ENCODE results near the gene MIF4GD. TPM values are rescaled to one million over a fixed set of nuclear protein-coding genes. Genes with fewer than 3 reads are reported as not detected.
A peak's percentile ranks its signal among the peaks of the same experiment; 100 is the strongest.
"Not testable (repeated sequence)": the region's sequence is repeated elsewhere in the genome, so short reads cannot be mapped to it uniquely, and the experiment has no call there.

Gene MIF4GD
- total RNA-seq, 2 experiments from 2014 or later, result 50.2 to 57.2 TPM

- intact Hi-C loops (cut with micrococcal nuclease), result no loop called here
- Mint-ChIP-seq H3K27me3 (no peaks in the 10 kb centered on the region), H3K27ac (no peak overlapping the region), H3K4me3 (no peak overlapping the region), H3K9me3 (no peaks in the 10 kb centered on the region), H3K4me1 (ENCODE audit: low read depth) (peaks cover 6% of the 10 kb centered on the region), H3K36me3 (no peaks in the 10 kb centered on the region)
- CTCF ChIA-PET, result interaction anchor here (1.7 kb wide), 1 partner anchor 14 kb away, joined by 5 read pairs; no protein-coding TSS in a partner anchor
- DNase-seq, result no peak
- POLR2A ChIA-PET, result no interaction called here
Observed at GRCh38 chr17:75307957-75308731, 37.1 kb upstream of the MIF4GD start.

- Mint-ChIP-seq H3K36me3 (no peaks in the 10 kb centered on the region), H3K27me3 (no peaks in the 10 kb centered on the region), H3K4me1 (ENCODE audit: low read depth) (peaks cover 12% of the 10 kb centered on the region), H3K27ac (no peak overlapping the region), H3K4me3 (no peak overlapping the region), H3K9me3 (no peaks in the 10 kb centered on the region)
- POLR2A ChIA-PET, result no interaction called here
- no peak for DNase-seq
- intact Hi-C loops (cut with micrococcal nuclease), result no loop called here
- CTCF ChIA-PET, result no interaction called here
Observed at GRCh38 chr17:75301502-75302206, 30.6 kb upstream of the MIF4GD start.

GRCh38 chr17:75301049-75301448, 30.0 kb upstream of the MIF4GD start:
- no peaks in the 10 kb centered on the region for H3K27me3 Mint-ChIP-seq
- no peak for DNase-seq
- POLR2A ChIA-PET, result no interaction called here
- H3K4me3 Mint-ChIP-seq, result no peak overlapping the region
- H3K4me1 Mint-ChIP-seq (ENCODE audit: low read depth), result peaks cover 15% of the 10 kb centered on the region
- intact Hi-C loops (cut with micrococcal nuclease), result no loop called here
- H3K36me3 Mint-ChIP-seq, result no peaks in the 10 kb centered on the region
- no peak overlapping the region for H3K27ac Mint-ChIP-seq
- CTCF ChIA-PET, result no interaction called here
- no peaks in the 10 kb centered on the region for H3K9me3 Mint-ChIP-seq

- ChIA-PET POLR2A (interaction anchor here (0.6 kb wide), 1 partner anchor 166 kb away, joined by 3 read pairs; no protein-coding TSS in a partner anchor), CTCF (no interaction called here)
Observed at GRCh38 chr17:75300280-75300679, 29.2 kb upstream of the MIF4GD start.

GRCh38 chr17:75295201-75296158, 24.4 kb upstream of the MIF4GD start:
- ChIA-PET CTCF (interaction anchor here (0.9 to 4.7 kb wide), 5 partner anchors 20 to 117 kb away, joined by 3 to 24 read pairs (median 4); partner anchors contain the start of gene MIF4GD), POLR2A (interaction anchor here (0.7 to 2.9 kb wide), 6 partner anchors 20 to 110 kb away, joined by 3 to 16 read pairs (median 6); partner anchors contain the start of genes GGA3, GRB2, MIF4GD and MRPS7)
- intact Hi-C loops (cut with micrococcal nuclease), result loop anchor here (2.0 to 10.0 kb wide), 2 partner anchors 43 to 489 kb away; partner anchors contain the start of gene UNK
- Mint-ChIP-seq H3K27ac (peak overlapping the region; percentile 99), H3K4me1 (ENCODE audit: low read depth) (peaks cover 35% of the 10 kb centered on the region), H3K4me3 (peak overlapping the region; percentile 37), H3K36me3 (no peaks in the 10 kb centered on the region), H3K27me3 (no peaks in the 10 kb centered on the region), H3K9me3 (no peaks in the 10 kb centered on the region)
- peak; percentile 58 for DNase-seq

More at GRCh38 chr17:75300280-75300679, 29.2 kb upstream of the MIF4GD start:
- H3K4me1 Mint-ChIP-seq (ENCODE audit: low read depth), result peaks cover 23% of the 10 kb centered on the region
- no peak overlapping the region for H3K4me3 Mint-ChIP-seq
- intact Hi-C loops (cut with micrococcal nuclease), result no loop called here
- H3K9me3 Mint-ChIP-seq, result no peaks in the 10 kb centered on the region
- DNase-seq, result no peak
- H3K27ac Mint-ChIP-seq, result no peak overlapping the region
- H3K27me3 Mint-ChIP-seq, result no peaks in the 10 kb centered on the region
- no peaks in the 10 kb centered on the region for H3K36me3 Mint-ChIP-seq

GRCh38 chr17:75292810-75293448, 21.9 kb upstream of the MIF4GD start:
- POLR2A ChIA-PET, H3K9me3 Mint-ChIP-seq, H3K36me3 Mint-ChIP-seq, H3K4me3 Mint-ChIP-seq, H3K27me3 Mint-ChIP-seq, H3K27ac Mint-ChIP-seq, DNase-seq: not testable (repeated sequence)
- CTCF ChIA-PET, result interaction anchor here (0.9 to 1.1 kb wide), 3 partner anchors 22 to 30 kb away, joined by 3 to 4 read pairs (median 3); partner anchors contain the start of gene MIF4GD
- H3K4me1 Mint-ChIP-seq (ENCODE audit: low read depth), result peaks cover 40% of the 10 kb centered on the region
- intact Hi-C loops (cut with micrococcal nuclease), result loop anchor here (10.0 kb wide), 1 partner anchor 492 kb away; the partner anchor contains the start of gene UNK

GRCh38 chr17:75289832-75290337, 18.9 kb upstream of the MIF4GD start:
- H3K4me1 Mint-ChIP-seq (ENCODE audit: low read depth), result peaks cover 27% of the 10 kb centered on the region
- H3K27me3 Mint-ChIP-seq, result no peaks in the 10 kb centered on the region
- CTCF ChIA-PET, result interaction anchor here (0.8 to 2.9 kb wide), 21 partner anchors 8 to 329 kb away, joined by 3 to 56 read pairs (median 7); partner anchors contain the start of genes GGA3, GRB2, MIF4GD and MRPS7
- POLR2A ChIA-PET, result interaction anchor here (0.8 to 2.8 kb wide), 15 partner anchors 8 to 417 kb away, joined by 3 to 40 read pairs (median 4); partner anchors contain the start of genes FDXR, GGA3, GRB2 and MIF4GD
- intact Hi-C loops (cut with micrococcal nuclease), result loop anchor here (1.0 to 10.0 kb wide), 12 partner anchors 7 to 495 kb away; partner anchors contain the start of genes CASKIN2, GGA3, GRB2 and MIF4GD
- no peaks in the 10 kb centered on the region for H3K9me3 Mint-ChIP-seq
- peak; percentile 85 for DNase-seq
- H3K36me3 Mint-ChIP-seq, result peaks cover 20% of the 10 kb centered on the region
- H3K4me3 Mint-ChIP-seq, result peak overlapping the region; percentile 96
- peak overlapping the region; percentile 100 for H3K27ac Mint-ChIP-seq

- peak; percentile 99 for DNase-seq
- intact Hi-C loops (cut with micrococcal nuclease), result loop anchor here (1.0 to 5.0 kb wide), 10 partner anchors 8 to 255 kb away; partner anchors contain the start of genes CASKIN2, GGA3, GRB2 and MIF4GD
- Mint-ChIP-seq H3K36me3 (peaks cover 21% of the 10 kb centered on the region), H3K4me3 (peak within 1 kb of the TSS; percentile 96), H3K4me1 (ENCODE audit: low read depth) (peaks cover 21% of the 10 kb centered on the region), H3K27me3 (no peaks in the 10 kb centered on the region), H3K27ac (peak within 1 kb of the TSS; percentile 100), H3K9me3 (no peaks in the 10 kb centered on the region)
- CTCF ChIA-PET, result interaction anchor here (0.8 to 2.9 kb wide), 23 partner anchors 8 to 328 kb away, joined by 3 to 56 read pairs (median 6); partner anchors contain the start of genes GGA3, GRB2, LLGL2 and MIF4GD
- POLR2A ChIA-PET, result interaction anchor here (0.8 to 2.8 kb wide), 18 partner anchors 8 to 416 kb away, joined by 3 to 40 read pairs (median 4); partner anchors contain the start of genes FDXR, GGA3, GRB2 and MIF4GD
Observed at GRCh38 chr17:75289115-75289831, 18.2 kb upstream of the MIF4GD start, which contains the start of gene SLC25A19. Gene SLC25A19 (minus strand): TSS chr17:75289433. CDS start chr17:75286764, 2,669 bp downstream.

- Mint-ChIP-seq H3K27ac (peak overlapping the region; percentile 100), H3K36me3 (peaks cover 25% of the 10 kb centered on the region), H3K9me3 (no peaks in the 10 kb centered on the region), H3K4me1 (ENCODE audit: low read depth) (peaks cover 20% of the 10 kb centered on the region), H3K4me3 (peak overlapping the region; percentile 96), H3K27me3 (no peaks in the 10 kb centered on the region)
- DNase-seq, result peak; percentile 66
- ChIA-PET POLR2A (interaction anchor here (0.8 to 2.8 kb wide), 18 partner anchors 9 to 416 kb away, joined by 3 to 40 read pairs (median 4); partner anchors contain the start of genes FDXR, GGA3, GRB2 and MIF4GD), CTCF (interaction anchor here (0.8 to 2.9 kb wide), 21 partner anchors 9 to 328 kb away, joined by 3 to 56 read pairs (median 7); partner anchors contain the start of genes GGA3, GRB2, LLGL2 and MIF4GD)
- intact Hi-C loops (cut with micrococcal nuclease), result loop anchor here (1.0 to 5.0 kb wide), 10 partner anchors 9 to 254 kb away; partner anchors contain the start of genes CASKIN2, GGA3, GRB2 and MIF4GD
Observed at GRCh38 chr17:75288770-75289114, 17.7 kb upstream of the MIF4GD start.

All from activated CD4-positive, alpha-beta memory T cell treated with anti-CD3 and anti-CD28 coated beads for 36 hours (primary cell).